Fibroblast of skin of back (primary cell): ENCODE results near the gene EPHA4.

Experiments used
- DNase-seq: peaks from one replicate; pipeline ENCODE4 v3.0.0-alpha.2; 2013

Gene EPHA4

GRCh38 chr2:221571551-221572218, 419 bp downstream of the EPHA4 start:
- peak; percentile 34 for DNase-seq

- DNase-seq, result peak; percentile 3
Observed at GRCh38 chr2:221571025-221571550, 1.0 kb downstream of the EPHA4 start.

GRCh38 chr2:221570321-221570935, 1.7 kb downstream of the EPHA4 start:
- DNase-seq, result no peak

GRCh38 chr2:221569871-221570270, 2.2 kb downstream of the EPHA4 start:
- no peak for DNase-seq

- DNase-seq, result no peak
Observed at GRCh38 chr2:221569425-221569845, 2.7 kb downstream of the EPHA4 start.

- DNase-seq, result no peak
Observed at GRCh38 chr2:221568299-221568698, 3.8 kb downstream of the EPHA4 start.

- DNase-seq, result no peak
Observed at GRCh38 chr2:221567809-221568208, 4.3 kb downstream of the EPHA4 start.

GRCh38 chr2:221567231-221567760, 4.8 kb downstream of the EPHA4 start:
- no peak for DNase-seq

- no peak for DNase-seq
Observed at GRCh38 chr2:221563270-221563985, 8.7 kb downstream of the EPHA4 start.

- no peak for DNase-seq
Observed at GRCh38 chr2:221562226-221562625, 9.9 kb downstream of the EPHA4 start.

- DNase-seq, result no peak
Observed at GRCh38 chr2:221561770-221562169, 10.3 kb downstream of the EPHA4 start.

- DNase-seq, result no peak
Observed at GRCh38 chr2:221559991-221560390, 12.1 kb downstream of the EPHA4 start.

GRCh38 chr2:221558107-221558506, 14.0 kb downstream of the EPHA4 start:
- DNase-seq, result no peak

GRCh38 chr2:221555494-221555846, 16.6 kb downstream of the EPHA4 start:
- DNase-seq, result no peak

- DNase-seq, result peak; percentile 2
Observed at GRCh38 chr2:221554769-221555493, 17.2 kb downstream of the EPHA4 start.

GRCh38 chr2:221553333-221553732, 18.8 kb downstream of the EPHA4 start:
- no peak for DNase-seq

GRCh38 chr2:221552291-221552690, 19.8 kb downstream of the EPHA4 start:
- no peak for DNase-seq

- DNase-seq, result no peak
Observed at GRCh38 chr2:221551864-221552263, 20.2 kb downstream of the EPHA4 start.

- no peak for DNase-seq
Observed at GRCh38 chr2:221549143-221549542, 23.0 kb downstream of the EPHA4 start.

- DNase-seq, result peak; percentile 3
Observed at GRCh38 chr2:221546505-221547225, 25.4 kb downstream of the EPHA4 start.

GRCh38 chr2:221541131-221541735, 30.9 kb downstream of the EPHA4 start:
- no peak for DNase-seq

- DNase-seq, result no peak
Observed at GRCh38 chr2:221539246-221539645, 32.9 kb downstream of the EPHA4 start.
